ENCODE results near the gene IL4I1.

The IL4I1 gene

DNA sequence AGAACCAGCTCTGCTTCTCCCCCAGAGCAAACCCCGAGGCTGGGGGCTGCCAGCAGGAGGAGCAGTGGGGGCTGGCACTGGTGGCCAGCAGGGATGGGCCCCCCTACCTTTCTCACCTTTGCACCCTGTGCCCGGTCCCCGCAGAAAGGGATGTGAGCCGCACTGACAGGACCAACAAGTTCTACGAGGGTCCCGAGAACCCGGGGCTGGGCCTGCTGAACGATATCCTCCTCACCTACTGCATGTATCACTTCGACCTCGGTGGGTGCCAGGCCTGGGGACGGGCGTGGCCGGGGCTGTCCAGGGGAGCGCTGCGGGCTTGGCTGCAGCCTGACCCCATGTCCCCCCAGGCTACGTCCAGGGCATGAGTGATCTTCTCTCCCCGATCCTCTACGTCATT is 12.6 kb downstream of the IL4I1 start:
- Histone ChIP-seq H3K9ac (ENCODE audit: low read depth, low read length) (no peak overlapping the region), H3K4me3 (ENCODE audit: low read depth, low read length) (no peak overlapping the region), H3K27ac (ENCODE audit: low read depth, low read length) (no peak overlapping the region), H3K9me3 (ENCODE audit: control insufficient read depth, insufficient read depth, low read length) (no peaks in the 10 kb centered on the region), H3K36me3 (ENCODE audit: control insufficient read depth, insufficient read depth, low read length) (peaks cover 68% of the 10 kb centered on the region), H3K4me1 (ENCODE audit: control insufficient read depth, insufficient read depth, low read length) (peaks cover 2% of the 10 kb centered on the region; the same call in 1 of the 2 replicates), H3K27me3 (ENCODE audit: control insufficient read depth, insufficient read depth, low read length) (peaks cover under 1% of the 10 kb centered on the region; the same call in 1 of the 2 replicates)

DNA sequence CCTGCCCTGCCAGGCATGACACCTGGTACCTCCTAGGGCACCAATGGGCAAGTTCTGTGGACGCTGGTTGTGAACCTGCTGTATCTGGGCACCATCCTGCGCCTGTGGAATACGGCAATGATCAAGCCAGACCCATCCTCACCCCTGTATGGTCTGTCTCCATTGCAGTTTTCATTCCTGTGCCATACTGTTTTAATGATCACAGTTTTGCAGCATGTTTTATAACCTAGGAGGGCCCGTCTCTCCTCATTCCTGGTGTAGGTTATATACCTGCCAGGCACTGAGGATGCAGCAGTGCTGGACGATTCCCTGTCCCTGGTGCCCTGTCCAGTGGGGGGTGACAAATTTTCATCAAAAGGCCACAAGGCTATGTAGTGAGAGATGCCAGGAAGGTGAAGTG is 13.6 kb downstream of the IL4I1 start:
- no peaks in the 10 kb centered on the region for H3K27me3 ChIP-seq (ENCODE audit: control insufficient read depth, insufficient read depth, low read length)
- no peak overlapping the region for H3K9ac ChIP-seq (ENCODE audit: low read depth, low read length)
- H3K36me3 ChIP-seq (ENCODE audit: control insufficient read depth, insufficient read depth, low read length), result peaks cover 72% of the 10 kb centered on the region
- no peak overlapping the region for H3K27ac ChIP-seq (ENCODE audit: low read depth, low read length)
- H3K4me3 ChIP-seq (ENCODE audit: low read depth, low read length), result no peak overlapping the region
- H3K4me1 ChIP-seq (ENCODE audit: control insufficient read depth, insufficient read depth, low read length), result peaks cover 10% of the 10 kb centered on the region; the same call in 1 of the 2 replicates
- no peaks in the 10 kb centered on the region for H3K9me3 ChIP-seq (ENCODE audit: control insufficient read depth, insufficient read depth, low read length)

DNA sequence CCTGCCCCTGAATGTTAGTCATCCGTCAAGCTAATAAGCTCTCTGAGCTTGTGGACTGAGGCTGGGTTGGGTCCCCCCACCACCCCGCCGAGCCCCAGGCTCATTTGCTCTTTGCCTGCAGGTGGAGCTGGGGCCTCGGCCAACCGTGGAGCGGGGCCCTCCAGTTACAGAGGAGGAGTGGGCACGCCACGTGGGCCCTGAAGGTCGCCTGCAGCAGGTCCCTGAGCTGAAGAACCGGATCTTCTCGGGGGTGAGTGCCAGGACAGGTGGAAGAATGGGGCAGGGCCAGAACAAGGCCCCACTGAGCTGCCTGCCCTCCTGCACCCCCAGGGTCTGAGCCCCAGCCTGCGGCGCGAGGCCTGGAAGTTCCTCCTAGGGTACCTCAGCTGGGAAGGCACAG is 14.0 kb downstream of the IL4I1 start:
- no peaks in the 10 kb centered on the region for H3K9me3 ChIP-seq (ENCODE audit: control insufficient read depth, insufficient read depth, low read length)
- no peak overlapping the region for H3K27ac ChIP-seq (ENCODE audit: low read depth, low read length)
- peaks cover 72% of the 10 kb centered on the region for H3K36me3 ChIP-seq (ENCODE audit: control insufficient read depth, insufficient read depth, low read length)
- no peak overlapping the region for H3K9ac ChIP-seq (ENCODE audit: low read depth, low read length)
- H3K27me3 ChIP-seq (ENCODE audit: control insufficient read depth, insufficient read depth, low read length), result no peaks in the 10 kb centered on the region
- H3K4me3 ChIP-seq (ENCODE audit: low read depth, low read length), result no peak overlapping the region
- peaks cover 10% of the 10 kb centered on the region; the same call in 1 of the 2 replicates for H3K4me1 ChIP-seq (ENCODE audit: control insufficient read depth, insufficient read depth, low read length)

DNA sequence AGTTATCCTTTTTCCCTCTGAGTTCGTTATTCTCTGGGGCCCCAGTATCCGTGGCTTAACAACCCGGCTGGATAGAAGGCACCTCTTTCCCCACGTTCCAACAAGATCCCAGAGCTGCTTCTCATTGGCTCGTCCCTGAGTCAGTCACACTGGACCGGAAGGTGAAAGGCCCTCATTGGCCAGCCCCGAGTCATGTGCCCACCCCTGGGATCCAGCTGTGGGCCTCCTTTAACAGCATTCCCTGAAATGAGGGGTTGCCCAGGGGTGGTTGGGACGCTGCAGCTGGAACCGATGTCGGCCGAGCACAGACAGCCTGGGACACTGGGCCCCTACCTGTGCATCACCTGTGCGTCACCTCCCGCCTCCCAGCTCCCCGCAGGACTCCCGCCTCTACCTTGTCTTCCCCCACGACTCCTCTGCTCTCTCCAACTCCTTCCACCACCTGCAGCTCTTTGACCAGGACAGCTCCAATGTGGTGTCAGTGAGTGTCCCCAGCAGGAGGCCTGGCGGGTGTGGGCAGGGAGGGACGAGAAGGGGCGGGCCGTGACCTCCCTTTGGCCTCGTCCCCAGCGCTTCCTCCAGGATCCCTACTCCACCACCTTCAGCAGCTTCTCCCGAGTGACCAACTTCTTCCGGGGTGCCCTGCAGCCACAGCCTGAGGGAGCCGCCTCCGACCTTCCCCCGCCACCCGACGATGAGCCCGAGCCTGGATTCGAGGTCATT is 14.9 kb downstream of the IL4I1 start:
- Histone ChIP-seq H3K4me1 (ENCODE audit: control insufficient read depth, insufficient read depth, low read length) (peaks cover 10% of the 10 kb centered on the region; the same call in 1 of the 2 replicates), H3K9ac (ENCODE audit: low read depth, low read length) (no peak overlapping the region)

DNA sequence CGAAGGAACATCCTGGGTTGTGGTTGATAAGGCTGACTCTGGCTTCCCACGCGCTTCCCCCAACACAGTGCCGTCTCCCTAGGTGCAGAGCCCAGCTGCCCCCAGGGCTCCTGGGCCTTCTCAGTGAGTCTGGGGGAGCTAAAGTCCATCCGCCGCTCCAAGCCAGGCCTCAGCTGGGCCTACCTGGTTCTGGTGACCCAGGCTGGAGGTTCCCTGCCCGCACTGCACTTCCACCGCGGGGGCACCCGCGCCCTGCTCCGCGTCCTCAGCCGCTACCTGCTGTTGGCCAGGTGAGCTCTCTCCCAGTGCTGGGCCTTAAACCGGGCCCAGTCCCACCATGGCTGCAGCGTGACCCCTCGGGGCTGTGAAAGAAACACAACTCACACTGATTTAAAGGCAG is 15.5 kb downstream of the IL4I1 start:
- Histone ChIP-seq H3K4me3 (ENCODE audit: low read depth, low read length) (no peak overlapping the region), H3K36me3 (ENCODE audit: control insufficient read depth, insufficient read depth, low read length) (peaks cover 69% of the 10 kb centered on the region), H3K4me1 (ENCODE audit: control insufficient read depth, insufficient read depth, low read length) (peaks cover 10% of the 10 kb centered on the region; the same call in 1 of the 2 replicates), H3K9me3 (ENCODE audit: control insufficient read depth, insufficient read depth, low read length) (no peaks in the 10 kb centered on the region), H3K27ac (ENCODE audit: low read depth, low read length) (no peak overlapping the region), H3K27me3 (ENCODE audit: control insufficient read depth, insufficient read depth, low read length) (no peaks in the 10 kb centered on the region), H3K9ac (ENCODE audit: low read depth, low read length) (no peak overlapping the region)

More for the DNA sequence above, 14.9 kb downstream of the IL4I1 start:
- Histone ChIP-seq H3K27ac (ENCODE audit: low read depth, low read length) (no peak overlapping the region), H3K9me3 (ENCODE audit: control insufficient read depth, insufficient read depth, low read length) (no peaks in the 10 kb centered on the region), H3K4me3 (ENCODE audit: low read depth, low read length) (no peak overlapping the region), H3K36me3 (ENCODE audit: control insufficient read depth, insufficient read depth, low read length) (peaks cover 72% of the 10 kb centered on the region), H3K27me3 (ENCODE audit: control insufficient read depth, insufficient read depth, low read length) (no peaks in the 10 kb centered on the region)

DNA sequence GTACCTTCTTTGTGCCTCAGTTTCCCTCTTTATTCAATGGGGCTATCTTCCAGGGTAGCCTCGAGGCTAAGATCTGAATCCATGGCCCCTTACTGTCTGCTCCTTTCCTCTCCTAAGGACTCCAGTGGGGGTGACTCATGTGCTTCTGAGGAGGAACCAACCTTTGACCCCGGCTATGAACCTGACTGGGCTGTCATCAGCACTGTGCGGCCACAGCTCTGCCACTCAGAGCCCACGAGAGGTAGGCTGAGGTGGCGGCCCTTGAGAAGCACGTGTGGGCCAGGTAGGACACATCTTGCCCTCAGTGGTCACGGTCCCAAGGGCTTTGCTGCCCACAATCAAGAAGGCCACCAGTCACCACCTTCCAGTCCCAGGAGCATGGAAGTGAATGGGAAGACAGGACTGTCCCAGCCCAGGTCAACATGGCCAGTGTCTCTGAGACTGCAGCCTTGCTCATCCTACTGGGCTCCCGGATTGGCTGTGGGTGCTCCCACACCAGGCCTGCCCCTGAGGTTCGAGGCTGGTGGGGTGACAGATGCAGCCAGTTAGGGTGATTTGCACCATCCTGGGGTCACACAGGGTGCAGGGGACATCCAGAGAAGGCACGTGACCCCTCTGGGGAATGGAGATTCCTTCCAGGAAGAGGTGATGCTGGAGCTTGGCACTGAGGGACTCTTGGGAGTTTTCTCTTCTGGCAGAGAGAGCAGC is 16.4 kb downstream of the IL4I1 start:
- Histone ChIP-seq H3K4me1 (ENCODE audit: control insufficient read depth, insufficient read depth, low read length) (peaks cover 15% of the 10 kb centered on the region; the same call in 1 of the 2 replicates), H3K4me3 (ENCODE audit: low read depth, low read length) (no peak overlapping the region), H3K27ac (ENCODE audit: low read depth, low read length) (no peak overlapping the region), H3K27me3 (ENCODE audit: control insufficient read depth, insufficient read depth, low read length) (no peaks in the 10 kb centered on the region), H3K9ac (ENCODE audit: low read depth, low read length) (no peak overlapping the region), H3K9me3 (ENCODE audit: control insufficient read depth, insufficient read depth, low read length) (no peaks in the 10 kb centered on the region), H3K36me3 (ENCODE audit: control insufficient read depth, insufficient read depth, low read length) (peaks cover 64% of the 10 kb centered on the region)

DNA sequence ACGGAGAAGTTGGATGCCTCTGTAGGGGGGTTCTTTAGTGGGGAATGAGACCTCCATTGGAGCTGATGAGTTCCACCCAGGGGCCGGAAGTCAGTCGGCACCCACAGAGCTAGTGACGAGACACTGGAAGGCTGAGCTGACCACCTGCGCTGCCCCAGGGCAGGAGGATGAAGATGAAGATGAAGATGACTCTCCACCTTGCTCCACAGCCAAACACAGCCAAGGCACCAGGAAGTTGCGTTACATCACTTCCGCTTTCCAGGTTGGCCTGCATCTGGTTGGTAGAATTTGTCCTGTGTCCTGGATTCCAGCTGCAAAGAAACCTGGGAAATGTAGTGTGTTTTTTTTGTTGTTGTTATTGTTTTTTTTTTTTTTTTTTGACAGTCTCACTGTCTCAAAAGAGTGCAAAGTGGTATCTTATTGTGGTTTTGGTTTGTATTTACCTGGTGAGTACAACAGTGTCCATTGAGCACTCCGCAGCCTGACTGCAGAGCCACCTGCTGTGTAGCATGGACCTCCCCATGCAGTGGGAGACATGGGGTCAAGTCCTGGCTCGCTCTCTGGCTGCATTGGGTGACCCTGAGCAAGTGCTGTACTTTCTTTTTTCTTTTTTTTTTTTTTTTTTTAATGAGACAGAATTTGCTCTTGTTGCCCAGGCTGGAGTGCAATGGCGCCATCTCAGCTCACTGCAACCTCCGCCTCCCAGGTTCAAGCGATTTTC is 17.3 kb downstream of the IL4I1 start:
- Histone ChIP-seq H3K9me3 (ENCODE audit: control insufficient read depth, insufficient read depth, low read length) (no peaks in the 10 kb centered on the region), H3K27ac (ENCODE audit: low read depth, low read length) (no peak overlapping the region), H3K36me3 (ENCODE audit: control insufficient read depth, insufficient read depth, low read length) (peaks cover 56% of the 10 kb centered on the region), H3K4me1 (ENCODE audit: control insufficient read depth, insufficient read depth, low read length) (peaks cover 16% of the 10 kb centered on the region; the same call in 1 of the 2 replicates), H3K27me3 (ENCODE audit: control insufficient read depth, insufficient read depth, low read length) (no peaks in the 10 kb centered on the region), H3K9ac (ENCODE audit: low read depth, low read length) (no peak overlapping the region), H3K4me3 (ENCODE audit: low read depth, low read length) (0 out of 2 replicates have a peak overlapping the region, but pooled peaks have one; percentile 92)

DNA sequence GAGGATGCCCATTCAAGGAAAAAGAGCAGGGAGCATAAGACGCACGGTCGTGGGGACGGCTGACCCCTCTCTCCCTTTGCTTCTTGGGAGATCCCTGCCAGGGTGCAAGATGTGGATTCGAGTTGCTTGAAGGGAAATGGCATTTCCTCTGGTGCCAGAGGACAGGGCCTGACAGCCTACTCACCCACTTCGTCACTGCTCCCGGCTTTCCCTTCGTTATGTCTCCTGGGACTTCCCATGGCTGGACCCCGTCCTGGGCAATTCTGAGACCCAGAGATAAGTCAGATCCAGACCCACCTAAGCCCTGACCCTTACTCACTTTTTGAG is 18.0 kb downstream of the IL4I1 start:
- Histone ChIP-seq H3K27ac (ENCODE audit: low read depth, low read length) (peak overlapping the region; percentile 99), H3K9ac (ENCODE audit: low read depth, low read length) (peak overlapping the region; percentile 55; the same call in 1 of the 2 replicates), H3K4me3 (ENCODE audit: low read depth, low read length) (peak overlapping the region; percentile 92), H3K27me3 (ENCODE audit: control insufficient read depth, insufficient read depth, low read length) (no peaks in the 10 kb centered on the region), H3K4me1 (ENCODE audit: control insufficient read depth, insufficient read depth, low read length) (peaks cover 16% of the 10 kb centered on the region; the same call in 1 of the 2 replicates), H3K36me3 (ENCODE audit: control insufficient read depth, insufficient read depth, low read length) (peaks cover 49% of the 10 kb centered on the region), H3K9me3 (ENCODE audit: control insufficient read depth, insufficient read depth, low read length) (no peaks in the 10 kb centered on the region)

DNA sequence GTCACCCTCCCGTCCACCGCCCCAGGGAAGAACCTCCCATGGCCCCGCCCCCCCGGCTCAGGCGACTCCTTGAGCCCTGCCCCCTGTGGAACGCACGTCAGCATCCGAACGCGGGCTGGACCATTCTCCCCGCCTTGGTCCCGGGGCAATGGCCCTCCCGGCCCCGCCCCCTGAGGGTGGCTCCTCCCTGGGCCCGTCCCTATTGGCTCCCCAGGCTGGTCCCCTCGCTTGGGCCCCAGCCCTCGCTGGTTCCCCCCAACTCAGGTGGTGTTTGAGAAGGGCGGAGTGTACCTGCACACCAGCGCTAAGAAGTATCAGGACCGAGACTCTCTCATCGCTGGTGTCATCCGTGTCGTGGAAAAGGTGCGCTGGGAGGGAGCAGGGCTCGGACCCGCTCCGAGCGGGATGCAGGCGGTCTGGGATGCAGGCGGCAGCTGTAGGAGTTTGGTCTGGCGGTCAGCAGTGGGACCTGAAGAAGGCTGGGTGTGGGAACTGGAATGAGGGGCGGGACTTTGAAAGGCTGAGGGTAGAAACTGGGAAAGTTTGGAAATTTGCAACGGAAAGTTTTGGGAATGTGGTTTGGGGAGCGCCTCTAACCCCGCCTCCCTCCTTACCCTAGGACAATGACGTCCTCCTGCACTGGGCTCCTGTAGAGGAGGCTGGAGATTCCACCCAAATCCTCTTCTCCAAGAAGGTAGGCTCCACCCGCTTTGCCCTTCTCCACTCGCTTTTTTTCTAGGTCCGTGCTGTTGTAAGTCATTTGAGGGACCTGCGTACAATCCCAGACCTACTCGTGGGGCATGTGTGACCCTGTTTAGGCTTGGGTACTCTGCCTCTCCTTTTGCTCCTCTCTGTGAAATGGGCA is 18.6 kb downstream of the IL4I1 start:
- peaks cover 16% of the 10 kb centered on the region; the same call in 1 of the 2 replicates for H3K4me1 ChIP-seq (ENCODE audit: control insufficient read depth, insufficient read depth, low read length)

More for the DNA sequence above, 18.6 kb downstream of the IL4I1 start:
- H3K27ac ChIP-seq (ENCODE audit: low read depth, low read length), result peak overlapping the region; percentile 99
- H3K4me3 ChIP-seq (ENCODE audit: low read depth, low read length), result peak overlapping the region; percentile 92
- no peaks in the 10 kb centered on the region for H3K9me3 ChIP-seq (ENCODE audit: control insufficient read depth, insufficient read depth, low read length)
- H3K9ac ChIP-seq (ENCODE audit: low read depth, low read length), result peak overlapping the region; percentile 81
- peaks cover 43% of the 10 kb centered on the region for H3K36me3 ChIP-seq (ENCODE audit: control insufficient read depth, insufficient read depth, low read length)
- H3K27me3 ChIP-seq (ENCODE audit: control insufficient read depth, insufficient read depth, low read length), result no peaks in the 10 kb centered on the region
